Measurements from ENCODE around the gene IL22RA2. TPM values are rescaled to one million over a fixed set of nuclear protein-coding genes. Genes with fewer than 3 reads are reported as not detected.

The IL22RA2 gene
- total RNA-seq, 1 donor from 2014 or later: not detected

DNA sequence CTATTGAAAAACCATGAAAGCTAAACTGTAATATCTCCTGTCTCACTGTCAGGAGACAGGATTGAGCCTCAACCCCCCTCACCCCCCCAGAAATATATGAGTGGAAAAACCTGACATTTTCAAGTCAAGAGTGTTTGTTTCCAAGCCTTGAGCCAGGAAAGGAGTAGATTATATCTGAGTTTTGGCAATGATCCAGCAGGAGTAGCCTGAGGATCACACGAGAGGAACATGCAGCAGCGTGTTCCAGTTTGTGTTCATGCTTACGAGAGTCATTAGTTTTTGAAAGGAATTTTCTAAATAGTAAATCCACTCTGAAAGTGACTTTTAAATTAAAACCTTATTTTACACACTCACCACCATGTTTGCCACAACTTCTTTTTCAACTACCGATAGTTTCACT is 15.8 kb downstream of the IL22RA2 start:
- no peaks in the 10 kb centered on the region for H3K27me3 ChIP-seq (ENCODE audit: low read depth)
- ATAC-seq (peak in 1 of 2 donors; percentile 38), DNase-seq (no peak)

DNA sequence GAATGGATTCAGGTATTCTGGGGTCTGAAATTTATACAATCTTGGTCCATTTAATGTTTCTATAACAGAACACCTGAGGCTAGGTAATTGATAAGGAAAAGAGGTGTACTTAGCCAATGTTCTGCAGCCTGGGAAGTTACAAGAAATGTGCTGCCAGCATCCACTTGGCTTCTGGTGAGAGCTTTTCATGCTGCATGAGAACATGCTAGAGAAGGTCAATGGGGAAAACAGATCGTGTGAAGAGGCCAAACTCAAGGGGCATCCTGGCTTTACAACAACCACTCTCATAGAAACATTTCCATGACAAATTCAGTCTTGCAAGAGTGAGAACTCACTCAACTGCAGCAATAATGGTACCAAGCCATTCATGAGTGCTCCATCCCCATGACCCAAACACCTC is 16.8 kb downstream of the IL22RA2 start:
- peaks cover 30% of the 10 kb centered on the region for H3K4me1 ChIP-seq
- H3K27me3 ChIP-seq (ENCODE audit: low read depth): no peaks in the 10 kb centered on the region
- no peak for TF ChIP-seq CTCF (IDR thresholded peaks at IDR 0.05)
- intact Hi-C loops (cut with DNase I): no loop called here
- H3K27ac ChIP-seq: no peak overlapping the region
- ATAC-seq (peak; percentile 67), DNase-seq (no peak)
- H3K9me3 ChIP-seq: no peaks in the 10 kb centered on the region
- H3K4me3 ChIP-seq: no peak overlapping the region
- no peaks in the 10 kb centered on the region for H3K36me3 ChIP-seq

More for the DNA sequence above, 15.8 kb downstream of the IL22RA2 start:
- intact Hi-C loops (cut with DNase I): no loop called here
- Histone ChIP-seq H3K27ac (no peak overlapping the region), H3K4me3 (no peak overlapping the region), H3K4me1 (peaks cover 30% of the 10 kb centered on the region), H3K36me3 (no peaks in the 10 kb centered on the region), H3K9me3 (no peaks in the 10 kb centered on the region)
- no peak for TF ChIP-seq CTCF (IDR thresholded peaks at IDR 0.05)

DNA sequence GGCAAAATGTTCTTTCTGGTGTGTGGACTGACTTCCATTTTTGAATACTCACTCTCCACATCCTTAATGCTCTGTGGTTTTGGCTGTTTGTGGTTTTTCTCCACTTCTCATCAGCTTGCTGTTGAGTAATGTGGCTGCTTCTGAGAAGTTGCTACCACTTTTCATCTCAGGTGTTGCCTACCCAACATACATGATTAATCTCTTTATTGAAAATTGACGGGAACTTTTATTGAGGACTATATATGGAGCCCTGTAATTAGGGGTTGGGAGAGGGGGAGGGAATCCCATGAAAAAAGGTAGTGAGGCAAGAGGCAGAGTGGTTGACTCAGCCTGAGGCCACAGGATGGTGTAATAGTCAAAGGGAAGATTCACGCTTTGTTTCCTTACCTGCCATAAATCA is 17.6 kb downstream of the IL22RA2 start:
- Histone ChIP-seq H3K36me3 (no peaks in the 10 kb centered on the region), H3K4me1 (peaks cover 30% of the 10 kb centered on the region), H3K4me3 (no peak overlapping the region), H3K9me3 (no peaks in the 10 kb centered on the region), H3K27ac (no peak overlapping the region), H3K27me3 (ENCODE audit: low read depth) (no peaks in the 10 kb centered on the region)
- intact Hi-C loops (cut with DNase I): no loop called here
- ATAC-seq (peak; percentile 61 to 73), DNase-seq (no peak)
- no peak for TF ChIP-seq CTCF (IDR thresholded peaks at IDR 0.05)

DNA sequence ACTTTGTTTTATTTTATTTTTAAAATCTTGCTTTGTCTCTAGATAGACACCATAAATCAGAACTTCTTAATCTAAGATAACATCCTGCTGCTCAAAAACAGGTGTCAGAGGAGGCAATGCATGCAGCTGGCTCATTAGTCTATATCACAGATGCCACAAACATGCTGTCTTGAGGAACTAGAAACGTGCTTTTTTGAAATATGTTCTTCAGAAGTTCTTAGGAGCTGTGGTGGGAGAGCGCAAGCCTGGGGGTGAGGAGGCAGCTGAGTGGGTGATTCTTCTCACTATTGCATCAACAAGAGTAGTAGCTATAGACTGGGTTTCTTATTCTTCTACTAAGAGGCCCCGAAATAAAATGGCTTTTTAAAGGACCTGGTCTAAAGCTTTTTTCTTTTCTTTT is 23.4 kb downstream of the IL22RA2 start:
- peaks cover 18% of the 10 kb centered on the region for H3K4me1 ChIP-seq
- DNase-seq (no peak), ATAC-seq (no peak)
- H3K27ac ChIP-seq: no peak overlapping the region
- no peak overlapping the region for H3K4me3 ChIP-seq
- intact Hi-C loops (cut with DNase I): no loop called here
- no peaks in the 10 kb centered on the region for H3K36me3 ChIP-seq
- H3K27me3 ChIP-seq (ENCODE audit: low read depth): no peaks in the 10 kb centered on the region
- no peak for TF ChIP-seq CTCF (IDR thresholded peaks at IDR 0.05)
- no peaks in the 10 kb centered on the region for H3K9me3 ChIP-seq

GRCh38 chr6:137149035-137149393 is 24.4 kb downstream of the IL22RA2 start:
- intact Hi-C loops (cut with DNase I): no loop called here
- peaks cover 18% of the 10 kb centered on the region for H3K4me1 ChIP-seq
- H3K36me3 ChIP-seq: no peaks in the 10 kb centered on the region
- H3K9me3 ChIP-seq: no peaks in the 10 kb centered on the region
- DNase-seq (no peak), ATAC-seq (peak; percentile 21 to 62)
- H3K27me3 ChIP-seq (ENCODE audit: low read depth): no peaks in the 10 kb centered on the region
- H3K27ac ChIP-seq: no peak overlapping the region
- no peak overlapping the region for H3K4me3 ChIP-seq
- no peak for TF ChIP-seq CTCF (IDR thresholded peaks at IDR 0.05)
